ENCODE data around the gene THRSP.

DNA sequence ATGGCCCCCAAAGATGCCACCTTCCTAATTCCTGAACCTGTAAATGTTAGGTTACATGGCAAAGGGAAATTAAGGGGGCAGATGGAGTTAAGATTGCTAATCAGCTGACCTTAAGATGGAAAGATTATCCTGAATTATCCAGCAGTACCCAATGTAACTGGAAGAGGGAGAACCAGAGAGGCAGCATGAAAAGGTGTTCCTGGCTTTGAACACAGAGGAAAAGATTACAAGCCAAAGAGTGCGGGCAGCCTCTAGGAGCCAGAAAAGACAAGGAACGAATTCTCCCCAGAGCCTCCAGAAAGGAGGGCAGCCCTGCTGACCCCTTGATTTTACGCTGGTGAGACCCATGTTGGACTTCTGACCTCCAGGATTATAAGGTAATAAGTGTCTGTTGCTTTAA lies 15.1 kb upstream of the THRSP start:
- TF ChIP-seq, protein P1, sequence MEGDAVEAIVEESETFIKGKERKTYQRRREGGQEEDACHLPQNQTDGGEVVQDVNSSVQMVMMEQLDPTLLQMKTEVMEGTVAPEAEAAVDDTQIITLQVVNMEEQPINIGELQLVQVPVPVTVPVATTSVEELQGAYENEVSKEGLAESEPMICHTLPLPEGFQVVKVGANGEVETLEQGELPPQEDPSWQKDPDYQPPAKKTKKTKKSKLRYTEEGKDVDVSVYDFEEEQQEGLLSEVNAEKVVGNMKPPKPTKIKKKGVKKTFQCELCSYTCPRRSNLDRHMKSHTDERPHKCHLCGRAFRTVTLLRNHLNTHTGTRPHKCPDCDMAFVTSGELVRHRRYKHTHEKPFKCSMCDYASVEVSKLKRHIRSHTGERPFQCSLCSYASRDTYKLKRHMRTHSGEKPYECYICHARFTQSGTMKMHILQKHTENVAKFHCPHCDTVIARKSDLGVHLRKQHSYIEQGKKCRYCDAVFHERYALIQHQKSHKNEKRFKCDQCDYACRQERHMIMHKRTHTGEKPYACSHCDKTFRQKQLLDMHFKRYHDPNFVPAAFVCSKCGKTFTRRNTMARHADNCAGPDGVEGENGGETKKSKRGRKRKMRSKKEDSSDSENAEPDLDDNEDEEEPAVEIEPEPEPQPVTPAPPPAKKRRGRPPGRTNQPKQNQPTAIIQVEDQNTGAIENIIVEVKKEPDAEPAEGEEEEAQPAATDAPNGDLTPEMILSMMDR (conservative IDR thresholded peaks at IDR 0.05): no peak
- TF ChIP-seq EZH2 (IDR thresholded peaks at IDR 0.05; ENCODE audit: low read depth): no peak

Data from PC-9 (cell line).